Hindlimb muscle (tissue), 1 donor: ENCODE measurements around the gene GCM1. TPM values are rescaled to one million over a fixed set of nuclear protein-coding genes. Genes with fewer than 3 reads are reported as not detected.

Source experiments
- DNase-seq: peaks from one replicate; pipeline ENCODE4 v3.0.0-alpha.2; 2013
- polyA plus RNA-seq: library from polyadenylated mRNA; unstranded; fragments of 120-200 nt; gene quantifications from one replicate; pipeline ENCODE4 v1.2.1, GENCODE V29; 2013; ENCODE audit not compliant: insufficient read length

GCM1 gene
- polyA plus RNA-seq, 1 donor: not detected

DNA sequence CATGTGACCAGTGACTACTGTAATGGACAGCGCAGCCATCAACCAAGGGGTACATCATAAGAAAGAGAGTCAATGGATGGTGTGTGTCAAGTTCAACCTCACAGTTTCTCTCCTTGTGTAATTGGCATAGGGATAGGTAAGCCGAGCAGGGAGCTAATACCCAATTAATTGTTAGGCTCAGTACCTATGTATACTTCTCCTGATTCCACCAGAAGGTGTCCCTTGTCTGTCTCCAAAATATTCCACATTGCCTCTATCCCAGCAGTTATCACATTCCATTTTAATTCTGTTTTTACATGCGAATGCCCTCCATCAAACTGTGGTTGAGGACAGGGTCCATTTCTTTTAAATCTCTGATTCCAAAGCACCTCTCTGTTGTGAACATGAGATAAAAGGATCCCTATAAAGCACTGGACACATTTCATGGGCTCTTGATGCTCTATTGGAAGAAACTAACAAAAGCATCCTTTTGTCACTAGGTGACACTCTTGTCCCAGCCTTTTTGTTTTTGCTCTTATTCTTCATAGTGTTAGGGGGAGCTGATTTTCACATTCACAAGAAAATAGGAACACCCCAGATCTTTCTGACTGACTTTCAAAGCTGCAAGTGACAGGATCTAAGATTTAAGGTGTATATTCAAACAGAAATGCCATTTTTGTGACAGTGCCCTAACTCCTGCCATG is 44.5 kb downstream of the GCM1 start:
- no peak for DNase-seq

GRCh38 chr6:53101006-53101405 is 47.6 kb downstream of the GCM1 start:
- DNase-seq: no peak

DNA sequence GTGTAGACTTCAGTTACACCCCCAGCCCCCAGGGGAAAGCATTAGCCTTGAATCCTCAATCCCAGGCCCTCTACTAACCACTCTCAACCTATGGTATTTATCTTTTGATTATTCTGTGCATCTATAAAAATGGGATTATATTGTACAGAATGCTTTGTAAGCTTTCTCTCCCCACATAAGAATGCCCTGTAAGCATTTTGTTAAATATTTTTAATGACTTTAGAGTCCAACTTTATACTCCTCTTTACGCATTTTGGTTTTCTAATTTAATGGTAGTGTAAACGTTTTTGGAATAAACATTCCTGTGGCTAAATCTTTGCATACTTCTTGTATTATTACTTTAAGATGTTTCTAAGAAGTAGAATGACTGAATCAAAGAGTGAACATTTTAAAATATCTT is 48.1 kb downstream of the GCM1 start:
- DNase-seq: no peak

DNA sequence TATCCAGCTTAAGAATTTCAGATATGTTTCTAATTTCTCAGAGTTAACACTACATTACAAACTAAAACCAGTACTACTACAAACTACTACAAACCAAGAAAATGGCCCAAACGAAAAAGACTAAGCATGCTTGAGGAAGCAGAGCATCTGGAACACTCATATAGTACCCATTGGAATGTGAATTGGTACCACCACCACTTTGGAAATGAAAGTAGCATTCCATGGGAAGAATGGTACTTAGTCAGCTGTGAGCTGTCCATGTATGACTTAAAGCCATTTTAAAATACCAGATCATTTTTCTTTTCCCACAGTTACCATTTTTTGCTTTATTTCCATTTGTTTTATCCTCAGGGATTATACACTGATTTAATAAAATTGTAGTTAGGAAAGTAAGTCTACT is 52.9 kb downstream of the GCM1 start:
- no peak for DNase-seq

GRCh38 chr6:53095270-53095669 is 53.4 kb downstream of the GCM1 start:
- no peak for DNase-seq

DNA sequence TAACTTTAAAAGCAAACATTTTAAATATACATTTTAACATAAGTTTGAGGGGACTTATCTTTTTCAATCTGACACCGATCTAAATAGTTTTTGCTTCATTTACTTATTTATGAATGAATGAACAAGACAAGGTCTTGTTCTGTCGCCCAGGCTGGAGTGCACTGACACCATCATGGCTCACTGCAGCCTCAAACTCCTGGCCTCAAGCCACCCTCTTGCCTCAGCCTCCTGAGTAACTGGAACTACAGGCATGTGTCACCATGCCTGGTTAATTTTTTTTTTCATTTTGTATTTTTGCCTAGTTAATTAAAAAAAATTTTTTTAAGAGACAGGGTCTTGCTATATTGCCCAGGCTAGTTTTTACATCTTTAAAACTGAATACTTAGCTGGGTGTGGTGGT is 58.1 kb downstream of the GCM1 start:
- no peak for DNase-seq

- no peak for DNase-seq
Measured at GRCh38 chr6:53089948-53090347, 58.7 kb downstream of the GCM1 start.

DNA sequence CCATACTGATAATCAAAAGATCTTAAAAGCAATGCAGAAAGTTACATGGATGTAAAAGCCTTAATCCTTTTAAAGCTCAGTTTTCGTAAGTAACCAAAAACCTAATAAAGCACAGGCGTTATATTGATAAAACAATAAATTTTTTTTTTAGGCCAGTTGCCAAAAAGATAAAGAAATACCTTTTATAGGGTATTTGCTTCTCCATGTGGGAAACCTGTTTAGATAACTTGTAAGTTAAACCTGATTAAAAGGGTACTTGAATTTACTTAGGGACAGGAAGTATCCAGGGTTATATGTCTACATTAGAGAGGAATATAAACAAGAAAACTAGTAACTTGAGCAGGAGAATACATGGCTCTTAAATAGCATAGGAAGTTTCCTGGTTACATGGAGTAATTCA is 62.3 kb downstream of the GCM1 start:
- DNase-seq: no peak

- no peak for DNase-seq
Measured at GRCh38 chr6:53080813-53081212, 67.8 kb downstream of the GCM1 start.

Other genes with a start within 250 kb of the GCM1 start
- gene GSTA3, start 239.1 kb downstream of the GCM1 start, polyA plus RNA-seq: not detected
- 45.2 TPM for gene GSTA4, start 153.6 kb downstream of the GCM1 start, polyA plus RNA-seq
- 11.3 TPM for gene CILK1, start 87.0 kb downstream of the GCM1 start, polyA plus RNA-seq
- 88.5 TPM for gene FBXO9, start 83.4 kb downstream of the GCM1 start, polyA plus RNA-seq
- gene ELOVL5, start 200.1 kb upstream of the GCM1 start, polyA plus RNA-seq: 32.1 TPM